CD14-positive monocyte (primary cell): Measurements from ENCODE around the gene CRISPLD2. TPM values are rescaled to one million over a fixed set of nuclear protein-coding genes. Genes with fewer than 3 reads are reported as not detected.

Experiments used
- DNase-seq, 3 donors: peaks; one replicate each; pipeline ENCODE4 v3.0.0-alpha.2; 2011 to 2022
- H2AFZ ChIP-seq: 2 replicates; pipeline ENCODE4 v1.6.0; 2012; ENCODE audit warnings: mild to moderate bottlenecking, low read depth, low read length, inconsistent platforms; ENCODE audit not compliant: insufficient read depth, poor library complexity, severe bottlenecking
- H3K27ac ChIP-seq, 2 donors: 1 replicate in 1 of 2; 2 replicates in 1 of 2; pipeline ENCODE4 v1.5.1; 2012 to 2013; ENCODE audit warnings: low read length in 2 of 2, control low read depth in 1 of 2, inconsistent platforms in 1 of 2, low read depth in 1 of 2, mild to moderate bottlenecking in 1 of 2
- H3K27me3 ChIP-seq, 2 donors: one replicate each; pipeline versions ENCODE4 v1.6.0 to v1.6.1; 2011 to 2013; ENCODE audit warnings: low read length in 2 of 2; ENCODE audit not compliant: control insufficient read depth in 2 of 2, insufficient read depth in 2 of 2
- H3K36me3 ChIP-seq, 2 donors: replicated peaks in 1 of 2; 1 replicate in 1 of 2; 2 replicates in 1 of 2; pipeline versions ENCODE4 v1.5.1 to v1.6.1; 2012 to 2013; ENCODE audit warnings: low read length in 2 of 2, control low read depth in 1 of 2, inconsistent platforms in 1 of 2, mild to moderate bottlenecking in 1 of 2; ENCODE audit not compliant: insufficient read depth in 2 of 2, control insufficient read depth in 1 of 2
- H3K4me1 ChIP-seq, 2 donors: 1 replicate in 1 of 2; 2 replicates in 1 of 2; pipeline versions ENCODE4 v1.5.1 to v1.6.1; 2012 to 2013; ENCODE audit warnings: low read length in 2 of 2, control low read depth in 1 of 2, inconsistent platforms in 1 of 2, mild to moderate bottlenecking in 1 of 2, moderate library complexity in 1 of 2; ENCODE audit not compliant: insufficient read depth in 2 of 2, control insufficient read depth in 1 of 2
- H3K4me2 ChIP-seq: replicated peaks from 2 replicates; pipeline ENCODE3; 2012; ENCODE audit warnings: low read length, moderate library complexity, mild to moderate bottlenecking; ENCODE audit not compliant: poor library complexity, severe bottlenecking; ENCODE audit errors: extremely low read depth
- H3K4me3 ChIP-seq, 3 experiments: fragments of 200-600 bp in 1 of 3; sonication (generic) in 1 of 3; replicated peaks in 1 of 3; 1 replicate in 2 of 3; 2 replicates in 1 of 3; pipeline ENCODE4 v1.5.1; 2011 to 2013; ENCODE audit warnings: low read length in 3 of 3, mild to moderate bottlenecking in 3 of 3, control low read depth in 2 of 3, low read depth in 2 of 3, inconsistent platforms in 1 of 3, moderate library complexity in 1 of 3
- H3K79me2 ChIP-seq: 2 replicates; pipeline ENCODE4 v1.6.0; 2012; ENCODE audit warnings: mild to moderate bottlenecking, control low read depth, inconsistent platforms, low read length, moderate library complexity; ENCODE audit not compliant: insufficient read depth
- H3K9ac ChIP-seq: 2 replicates; pipeline ENCODE4 v1.6.0; 2017; ENCODE audit warnings: low read length, mild to moderate bottlenecking; ENCODE audit not compliant: insufficient read depth, poor library complexity, severe bottlenecking
- H3K9me3 ChIP-seq, 2 donors: replicated peaks in 1 of 2; 1 replicate in 1 of 2; 2 replicates in 1 of 2; pipeline versions ENCODE4 v1.5.1 to v1.6.1; 2012 to 2013; ENCODE audit warnings: low read length in 2 of 2, control low read depth in 1 of 2; ENCODE audit not compliant: control insufficient read depth in 1 of 2, insufficient read depth in 1 of 2
- H4K20me1 ChIP-seq: 2 replicates; pipeline ENCODE4 v1.6.0; 2012; ENCODE audit warnings: mild to moderate bottlenecking, low read length, control low read depth, moderate library complexity; ENCODE audit not compliant: insufficient read depth
- H3K27ac Mint-ChIP-seq, 7 donors: one replicate each; pipeline ENCODE4 v1.8.0; 2020; ENCODE audit warnings: mild to moderate bottlenecking in 7 of 7, mixed read lengths in 7 of 7, moderate library complexity in 6 of 7, inconsistent platforms in 2 of 7
- H3K27me3 Mint-ChIP-seq, 3 donors: one replicate each; pipeline ENCODE4 v1.8.0; 2021 to 2022; ENCODE audit warnings: low read depth in 3 of 3, mild to moderate bottlenecking in 3 of 3, mixed read lengths in 3 of 3, moderate library complexity in 3 of 3, inconsistent platforms in 1 of 3
- H3K36me3 Mint-ChIP-seq, 2 donors: one replicate each; pipeline ENCODE4 v1.8.0; 2020; ENCODE audit warnings: mixed read lengths in 2 of 2, inconsistent platforms in 1 of 2, mild to moderate bottlenecking in 1 of 2
- H3K4me1 Mint-ChIP-seq: one replicate; pipeline ENCODE4 v1.8.0; 2020; ENCODE audit warnings: mild to moderate bottlenecking, mixed read lengths
- H3K4me3 Mint-ChIP-seq, 2 donors: one replicate each; pipeline ENCODE4 v1.8.0; 2020; ENCODE audit warnings: mild to moderate bottlenecking in 2 of 2, mixed read lengths in 2 of 2, moderate library complexity in 1 of 2
- H3K9me3 Mint-ChIP-seq, 7 donors: one replicate each; pipeline ENCODE4 v1.8.0; 2020 to 2022; ENCODE audit warnings: mixed read lengths in 7 of 7, mild to moderate bottlenecking in 6 of 7, moderate library complexity in 6 of 7, inconsistent platforms in 2 of 7
- WGBS: methylation state at CpG from one replicate; pipeline ENCODE4 v1.1.5; 2013; ENCODE audit warnings: missing lambda C conversion rate; ENCODE audit not compliant: insufficient coverage; 5-methylcytosine and 5-hydroxymethylcytosine counted together
- intact Hi-C, 2 donors: fragments of 100-400 bp; cut with micrococcal nuclease; formaldehyde crosslinking; loops; one replicate each; pipeline versions ENCODE4 v1.15.0 to v1.15.1; 2023
- polyA plus RNA-seq, 3 donors: library from polyadenylated mRNA; depleted of rRNA in 1 of 3; unstranded in 2 of 3; stranded (reverse) in 1 of 3; fragments of 300-500 nt in 2 of 3; fragments of >200 nt in 1 of 3; fragmentation: Illumina TruSeq in 2 of 3; gene quantifications; 1 replicate in 2 of 3; 2 replicates in 1 of 3; pipeline ENCODE4 v1.2.3, GENCODE V29; 2012 to 2021
- TF ChIP-seq, protein P1 (sequence below): fragments of 200-600 bp; IDR thresholded peaks from one replicate; pipeline ENCODE4 v1.8.0; 2022; ENCODE audit warnings: antibody characterized with exemption, mild to moderate bottlenecking

The CRISPLD2 gene
- polyA plus RNA-seq, 3 donors = 40.7 to 90.4 (median 69.0) TPM

DNA sequence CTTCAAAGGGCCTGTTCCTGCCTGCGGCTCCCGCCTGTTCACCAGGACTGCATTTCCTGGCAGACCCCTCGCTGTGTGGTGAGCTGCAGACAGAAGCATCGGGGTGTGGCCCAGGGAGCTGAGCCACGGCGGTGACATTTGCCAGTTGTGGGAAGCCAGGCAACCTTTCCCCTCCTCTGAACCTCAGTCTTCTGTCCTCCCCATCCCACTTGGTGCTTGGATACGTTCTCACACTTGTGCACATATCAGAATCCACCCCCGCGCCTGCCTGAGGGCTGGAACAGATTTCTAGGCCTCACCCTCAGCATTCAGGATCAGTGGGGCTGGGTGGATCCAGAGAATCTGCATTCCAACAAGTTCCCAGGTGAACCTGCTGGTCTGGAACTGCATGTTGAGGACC lies 63.5 kb downstream of the CRISPLD2 start:
- Histone ChIP-seq H2AFZ (no peak overlapping the region), H3K4me1 (peaks cover 11 to 14% of the 10 kb centered on the region in 2 donors), H3K27me3 (peaks cover 0 to 6% of the 10 kb centered on the region in 2 donors), H4K20me1 (no peaks in the 10 kb centered on the region), H3K79me2 (no peaks in the 10 kb centered on the region), H3K9me3 (no peaks in the 10 kb centered on the region), H3K4me2 (no peak overlapping the region), H3K4me3 (no peak overlapping the region), H3K36me3 (peaks cover 40 to 86% of the 10 kb centered on the region in 2 donors), H3K9ac (no peak overlapping the region), H3K27ac (no peak overlapping the region)
- WGBS = 98% methylated on average over 7 of the region's 9 CpGs
- H3K4me1 Mint-ChIP-seq = peaks cover 37% of the 10 kb centered on the region
- peaks cover 2 to 9% (median 6%) of the 10 kb centered on the region in 7 donors for H3K9me3 Mint-ChIP-seq
- peaks cover 90 to 98% of the 10 kb centered on the region in 2 donors for H3K36me3 Mint-ChIP-seq
- no peak overlapping the region for H3K27ac Mint-ChIP-seq
- intact Hi-C loops = no loop called here
- no peak for DNase-seq
- H3K27me3 Mint-ChIP-seq = peaks cover 4 to 28% (median 8%) of the 10 kb centered on the region in 3 donors
- TF ChIP-seq, protein P1, sequence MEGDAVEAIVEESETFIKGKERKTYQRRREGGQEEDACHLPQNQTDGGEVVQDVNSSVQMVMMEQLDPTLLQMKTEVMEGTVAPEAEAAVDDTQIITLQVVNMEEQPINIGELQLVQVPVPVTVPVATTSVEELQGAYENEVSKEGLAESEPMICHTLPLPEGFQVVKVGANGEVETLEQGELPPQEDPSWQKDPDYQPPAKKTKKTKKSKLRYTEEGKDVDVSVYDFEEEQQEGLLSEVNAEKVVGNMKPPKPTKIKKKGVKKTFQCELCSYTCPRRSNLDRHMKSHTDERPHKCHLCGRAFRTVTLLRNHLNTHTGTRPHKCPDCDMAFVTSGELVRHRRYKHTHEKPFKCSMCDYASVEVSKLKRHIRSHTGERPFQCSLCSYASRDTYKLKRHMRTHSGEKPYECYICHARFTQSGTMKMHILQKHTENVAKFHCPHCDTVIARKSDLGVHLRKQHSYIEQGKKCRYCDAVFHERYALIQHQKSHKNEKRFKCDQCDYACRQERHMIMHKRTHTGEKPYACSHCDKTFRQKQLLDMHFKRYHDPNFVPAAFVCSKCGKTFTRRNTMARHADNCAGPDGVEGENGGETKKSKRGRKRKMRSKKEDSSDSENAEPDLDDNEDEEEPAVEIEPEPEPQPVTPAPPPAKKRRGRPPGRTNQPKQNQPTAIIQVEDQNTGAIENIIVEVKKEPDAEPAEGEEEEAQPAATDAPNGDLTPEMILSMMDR = no peak
- no peak overlapping the region for H3K4me3 Mint-ChIP-seq

DNA sequence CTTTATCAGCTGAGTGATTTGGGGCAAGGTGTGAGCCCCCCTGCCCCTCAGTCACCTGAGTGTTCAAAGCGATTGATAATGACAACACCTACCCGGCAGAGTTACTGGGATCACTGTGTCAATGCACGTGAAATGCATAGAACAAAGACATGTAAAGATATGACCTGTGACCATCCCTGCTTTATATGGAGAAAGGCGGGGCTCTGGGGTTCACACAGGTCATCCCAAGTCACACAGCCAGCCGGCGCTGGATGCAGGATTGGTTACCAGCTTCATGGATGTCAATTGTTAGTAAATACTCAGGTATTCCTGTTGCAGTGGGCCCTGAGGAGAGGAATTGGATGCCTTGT lies 64.4 kb downstream of the CRISPLD2 start:
- peaks cover 37% of the 10 kb centered on the region for H3K4me1 Mint-ChIP-seq
- no peak overlapping the region for H3K4me2 ChIP-seq
- no peak overlapping the region for H3K27ac Mint-ChIP-seq
- H3K36me3 ChIP-seq = peaks cover 42 to 86% of the 10 kb centered on the region in 2 donors
- H3K27me3 ChIP-seq = peaks cover 0 to 6% of the 10 kb centered on the region in 2 donors
- peaks cover 4 to 28% (median 8%) of the 10 kb centered on the region in 3 donors for H3K27me3 Mint-ChIP-seq
- intact Hi-C loops = no loop called here
- H3K36me3 Mint-ChIP-seq = peaks cover 90 to 98% of the 10 kb centered on the region in 2 donors
- no peak overlapping the region for H3K4me3 ChIP-seq
- no peak for DNase-seq
- no peaks in the 10 kb centered on the region for H3K79me2 ChIP-seq
- H3K4me3 Mint-ChIP-seq = peak overlapping the region in 1 of 2 donors; percentile 21
- 75% methylated on average over 4 of the region's 6 CpGs for WGBS
- TF ChIP-seq, protein P1 = no peak
- peaks cover 2 to 9% (median 6%) of the 10 kb centered on the region in 7 donors for H3K9me3 Mint-ChIP-seq
- no peaks in the 10 kb centered on the region for H3K9me3 ChIP-seq
- H3K27ac ChIP-seq = no peak overlapping the region
- no peak overlapping the region for H2AFZ ChIP-seq
- no peak overlapping the region for H3K9ac ChIP-seq
- H4K20me1 ChIP-seq = no peaks in the 10 kb centered on the region
- H3K4me1 ChIP-seq = peaks cover 11 to 14% of the 10 kb centered on the region in 2 donors
